Measurements from ENCODE around the gene CBR1.

Gene CBR1

DNA sequence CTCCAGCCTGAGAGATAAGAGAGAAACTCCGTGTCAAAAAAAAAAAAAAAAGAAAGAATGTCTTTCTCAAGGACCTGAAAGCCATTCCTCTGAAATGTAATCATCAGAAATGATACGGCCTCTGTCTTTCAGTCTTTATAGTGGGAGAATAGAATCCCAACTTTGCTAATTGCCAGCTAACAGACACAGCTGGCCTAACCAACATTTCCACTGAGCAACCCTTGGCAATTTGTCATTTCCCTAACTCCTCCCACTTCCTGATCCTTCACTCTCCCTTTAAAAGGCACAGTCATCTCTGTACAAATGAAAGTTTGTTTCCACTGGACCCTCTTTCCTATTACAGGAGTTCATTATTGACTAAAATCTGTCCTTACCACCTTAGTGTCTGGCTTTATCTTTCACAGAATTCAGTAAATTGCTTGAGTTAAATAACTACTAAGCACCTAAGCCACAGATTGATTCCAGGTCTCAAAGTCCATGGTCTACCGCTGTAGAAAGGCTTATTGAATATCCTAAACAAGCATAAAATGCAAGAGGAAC, 4.3 kb upstream of the CBR1 start:
- H3K9me2 ChIP-seq (replicated peaks; ENCODE audit: control insufficient read depth, low read length): no peaks in the 10 kb centered on the region
- no peak for TF ChIP-seq EZH2phosphoT487 (IDR thresholded peaks at IDR 0.05; ENCODE audit: borderline replicate concordance, low read length)
- TF ChIP-seq, protein P1, sequence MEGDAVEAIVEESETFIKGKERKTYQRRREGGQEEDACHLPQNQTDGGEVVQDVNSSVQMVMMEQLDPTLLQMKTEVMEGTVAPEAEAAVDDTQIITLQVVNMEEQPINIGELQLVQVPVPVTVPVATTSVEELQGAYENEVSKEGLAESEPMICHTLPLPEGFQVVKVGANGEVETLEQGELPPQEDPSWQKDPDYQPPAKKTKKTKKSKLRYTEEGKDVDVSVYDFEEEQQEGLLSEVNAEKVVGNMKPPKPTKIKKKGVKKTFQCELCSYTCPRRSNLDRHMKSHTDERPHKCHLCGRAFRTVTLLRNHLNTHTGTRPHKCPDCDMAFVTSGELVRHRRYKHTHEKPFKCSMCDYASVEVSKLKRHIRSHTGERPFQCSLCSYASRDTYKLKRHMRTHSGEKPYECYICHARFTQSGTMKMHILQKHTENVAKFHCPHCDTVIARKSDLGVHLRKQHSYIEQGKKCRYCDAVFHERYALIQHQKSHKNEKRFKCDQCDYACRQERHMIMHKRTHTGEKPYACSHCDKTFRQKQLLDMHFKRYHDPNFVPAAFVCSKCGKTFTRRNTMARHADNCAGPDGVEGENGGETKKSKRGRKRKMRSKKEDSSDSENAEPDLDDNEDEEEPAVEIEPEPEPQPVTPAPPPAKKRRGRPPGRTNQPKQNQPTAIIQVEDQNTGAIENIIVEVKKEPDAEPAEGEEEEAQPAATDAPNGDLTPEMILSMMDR (IDR thresholded peaks at IDR 0.05; ENCODE audit: low read depth, low read length, poor library complexity, severe bottlenecking): no peak
- no peaks in the 10 kb centered on the region for H3K79me2 ChIP-seq (ENCODE audit: control insufficient read depth, low read length)
- H3K4me3 ChIP-seq (ENCODE audit: low read length): no peak overlapping the region
- peaks cover 14% of the 10 kb centered on the region for H3K9me3 ChIP-seq (ENCODE audit: control insufficient read depth, insufficient read depth, low read length)
- no peaks in the 10 kb centered on the region for H3K36me3 ChIP-seq (ENCODE audit: control insufficient read depth, low read length)
- no peaks in the 10 kb centered on the region for H3K27me3 ChIP-seq (ENCODE audit: control insufficient read depth, low read length)
- no peak overlapping the region for H3K27ac ChIP-seq (ENCODE audit: low read depth, low read length)
- peaks cover 12% of the 10 kb centered on the region for H3K4me1 ChIP-seq (ENCODE audit: control insufficient read depth, low read length)
- H4K20me1 ChIP-seq (ENCODE audit: control insufficient read depth, insufficient read depth, low read depth, low read length): no peaks in the 10 kb centered on the region
- H3F3A ChIP-seq (ENCODE audit: control insufficient read depth, insufficient read depth): no peaks in the 10 kb centered on the region
- H3K4me2 ChIP-seq (ENCODE audit: low read length): no peak overlapping the region

DNA sequence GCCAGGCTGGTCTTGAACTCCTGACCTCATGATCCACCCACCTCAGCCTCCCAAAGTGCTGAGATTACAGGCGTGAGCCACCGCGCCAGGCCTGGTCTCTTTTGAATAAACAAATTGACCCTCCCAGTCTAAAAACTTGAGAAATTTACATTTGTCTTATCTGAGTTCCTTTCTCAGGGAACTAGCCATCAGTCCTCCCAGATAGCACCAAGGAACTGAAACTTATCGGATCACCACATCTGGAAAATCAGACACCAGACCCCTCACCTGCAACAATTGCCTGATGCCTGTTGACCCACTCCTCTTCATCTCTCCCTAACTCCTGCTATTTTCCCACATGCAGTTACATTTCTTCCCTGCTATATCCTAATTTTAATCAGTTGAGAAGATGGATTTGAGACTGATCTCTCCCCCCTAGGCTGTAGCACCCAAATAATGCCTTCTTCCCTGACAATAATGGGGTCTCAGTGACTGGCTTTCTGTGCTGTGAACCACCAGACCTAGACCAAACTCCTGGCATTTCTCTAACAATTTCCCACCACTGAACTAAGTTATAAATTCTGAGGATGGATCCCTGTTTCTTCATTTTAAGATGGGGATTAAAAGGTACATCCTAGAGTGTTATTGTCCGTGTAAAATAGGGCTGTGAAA, 951 bp upstream of the CBR1 start:
- peaks cover 14% of the 10 kb centered on the region for H3K9me3 ChIP-seq (ENCODE audit: control insufficient read depth, insufficient read depth, low read length)
- H4K20me1 ChIP-seq (ENCODE audit: control insufficient read depth, insufficient read depth, low read depth, low read length): no peaks in the 10 kb centered on the region
- H3F3A ChIP-seq (ENCODE audit: control insufficient read depth, insufficient read depth): no peaks in the 10 kb centered on the region
- no peaks in the 10 kb centered on the region for H3K9me2 ChIP-seq (replicated peaks; ENCODE audit: control insufficient read depth, low read length)
- no peak overlapping the region for H3K4me3 ChIP-seq (ENCODE audit: low read length)
- H3K36me3 ChIP-seq (ENCODE audit: control insufficient read depth, low read length): no peaks in the 10 kb centered on the region
- TF ChIP-seq, protein P1 (IDR thresholded peaks at IDR 0.05; ENCODE audit: low read depth, low read length, poor library complexity, severe bottlenecking): no peak
- TF ChIP-seq EZH2phosphoT487 (IDR thresholded peaks at IDR 0.05; ENCODE audit: borderline replicate concordance, low read length): no peak
- no peaks in the 10 kb centered on the region for H3K27me3 ChIP-seq (ENCODE audit: control insufficient read depth, low read length)
- H3K79me2 ChIP-seq (ENCODE audit: control insufficient read depth, low read length): no peaks in the 10 kb centered on the region
- H3K4me1 ChIP-seq (ENCODE audit: control insufficient read depth, low read length): peaks cover 5% of the 10 kb centered on the region
- H3K4me2 ChIP-seq (ENCODE audit: low read length): no peak overlapping the region
- no peak overlapping the region for H3K27ac ChIP-seq (ENCODE audit: low read depth, low read length)

DNA sequence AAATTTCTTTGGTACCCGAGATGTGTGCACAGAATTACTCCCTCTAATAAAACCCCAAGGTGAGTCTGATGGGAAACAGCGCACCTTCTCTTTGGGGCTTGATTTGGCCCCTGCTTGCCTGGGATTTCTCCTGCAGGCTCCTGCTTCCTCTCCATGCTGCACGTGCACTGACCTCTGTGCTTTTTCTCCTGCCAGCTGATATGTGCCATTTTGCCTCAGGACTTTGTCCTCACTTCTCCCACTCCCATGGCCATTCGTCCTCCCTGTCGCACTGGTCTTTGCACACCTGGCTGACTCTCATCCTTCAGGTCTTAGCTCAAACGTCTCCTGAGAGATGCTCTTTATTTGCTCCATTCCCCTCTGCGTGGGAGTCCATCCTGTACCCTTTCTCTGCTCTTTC, 1.2 kb downstream of the CBR1 start:
- no peak overlapping the region for H3K4me3 ChIP-seq (ENCODE audit: low read length)

More for the DNA sequence above, 1.2 kb downstream of the CBR1 start:
- H3K79me2 ChIP-seq (ENCODE audit: control insufficient read depth, low read length): no peaks in the 10 kb centered on the region
- H3K4me2 ChIP-seq (ENCODE audit: low read length): no peak overlapping the region
- no peak for TF ChIP-seq EZH2phosphoT487 (IDR thresholded peaks at IDR 0.05; ENCODE audit: borderline replicate concordance, low read length)
- TF ChIP-seq, protein P1 (IDR thresholded peaks at IDR 0.05; ENCODE audit: low read depth, low read length, poor library complexity, severe bottlenecking): no peak
- no peak overlapping the region for H3K27ac ChIP-seq (ENCODE audit: low read depth, low read length)
- peaks cover 9% of the 10 kb centered on the region for H3K27me3 ChIP-seq (ENCODE audit: control insufficient read depth, low read length)
- H3K4me1 ChIP-seq (ENCODE audit: control insufficient read depth, low read length): no peaks in the 10 kb centered on the region
- no peaks in the 10 kb centered on the region for H3K9me2 ChIP-seq (replicated peaks; ENCODE audit: control insufficient read depth, low read length)
- H3F3A ChIP-seq (ENCODE audit: control insufficient read depth, insufficient read depth): no peaks in the 10 kb centered on the region
- peaks cover 14% of the 10 kb centered on the region for H3K9me3 ChIP-seq (ENCODE audit: control insufficient read depth, insufficient read depth, low read length)
- H4K20me1 ChIP-seq (ENCODE audit: control insufficient read depth, insufficient read depth, low read depth, low read length): no peaks in the 10 kb centered on the region
- H3K36me3 ChIP-seq (ENCODE audit: control insufficient read depth, low read length): no peaks in the 10 kb centered on the region
